HTR-8/SVneo (cell line): ENCODE measurements around the gene CTDP1.
A peak's percentile ranks its signal among the peaks of the same experiment; 100 is the strongest.

Experiments used
- DNase-seq: peaks from one replicate; pipeline ENCODE4 v3.0.0; 2011; ENCODE audit warnings: low spot score, mixed read lengths; ENCODE audit not compliant: insufficient read length
- FAIRE-seq: peaks from 2 replicates; lab custom pipeline; 2011; peaks lifted over from hg19 to GRCh38; lab: Jason Lieb, UNC

CTDP1 gene

GRCh38 chr18:79775441-79776221 lies 96.0 kb downstream of the CTDP1 start:
- DNase-seq (no peak), FAIRE-seq (no peak)

- FAIRE-seq (no peak), DNase-seq (no peak)
Observed at GRCh38 chr18:79776674-79777073, 97.1 kb downstream of the CTDP1 start.

DNA sequence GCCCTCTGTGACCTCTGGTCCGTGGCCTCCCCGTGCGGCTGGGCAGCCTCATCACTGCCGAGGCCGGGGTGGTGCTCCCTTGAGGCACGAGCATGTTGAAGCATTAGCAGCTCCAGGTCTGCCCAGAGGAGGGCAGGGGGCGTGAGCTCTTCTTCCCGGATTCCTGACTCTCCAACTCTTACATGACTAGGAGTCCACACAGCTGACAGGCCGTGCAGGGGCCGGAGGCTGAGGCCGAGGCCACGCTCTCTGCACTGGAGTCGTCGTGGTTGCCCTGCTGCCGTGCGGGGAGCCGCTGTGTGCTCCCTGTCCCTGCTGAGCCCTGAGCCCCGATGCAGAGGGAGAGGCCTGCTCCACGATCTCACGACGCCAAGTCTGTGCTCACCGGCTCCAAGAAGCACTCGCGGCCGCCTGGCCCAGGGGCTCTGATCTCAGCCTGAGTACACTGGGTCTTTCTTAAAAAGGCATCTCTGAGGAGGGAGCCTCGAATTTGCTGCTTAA lies 98.7 kb downstream of the CTDP1 start:
- no peak for DNase-seq
- no peak for FAIRE-seq

DNA sequence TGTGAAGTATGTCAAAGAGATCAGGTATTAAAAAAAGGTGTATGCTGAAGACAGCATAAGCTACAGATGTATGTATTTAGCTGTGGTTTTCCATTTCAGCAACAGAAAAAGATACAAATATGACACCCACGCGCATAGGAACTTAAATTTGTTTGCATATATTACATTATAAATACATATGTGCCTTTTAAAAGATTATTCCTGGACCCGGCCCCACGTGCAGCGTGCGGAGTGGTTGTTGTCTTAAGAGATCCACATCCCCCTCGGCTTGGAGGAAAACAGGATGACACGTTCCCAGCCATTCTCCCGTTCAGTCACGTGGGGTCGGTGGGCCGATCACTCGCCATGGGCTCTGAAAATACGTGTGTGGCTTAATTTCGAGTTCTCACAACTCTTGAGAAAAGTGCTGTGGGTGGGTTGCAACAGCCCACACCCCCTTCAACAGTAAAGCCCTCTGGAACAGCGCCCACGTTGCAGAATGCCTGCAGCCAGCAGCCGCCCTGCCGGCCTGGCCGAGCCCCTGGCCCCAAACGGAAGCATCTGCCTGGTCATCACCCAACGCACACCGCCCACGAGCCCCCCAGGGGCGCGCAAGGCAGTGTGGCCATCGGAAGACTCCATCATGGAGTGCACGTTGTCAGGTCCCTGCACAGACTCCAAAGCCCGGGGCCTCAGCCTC lies 99.6 kb downstream of the CTDP1 start:
- FAIRE-seq (no peak), DNase-seq (no peak)

GRCh38 chr18:79779700-79780190 lies 100.1 kb downstream of the CTDP1 start:
- FAIRE-seq = no peak
- DNase-seq = no peak

DNA sequence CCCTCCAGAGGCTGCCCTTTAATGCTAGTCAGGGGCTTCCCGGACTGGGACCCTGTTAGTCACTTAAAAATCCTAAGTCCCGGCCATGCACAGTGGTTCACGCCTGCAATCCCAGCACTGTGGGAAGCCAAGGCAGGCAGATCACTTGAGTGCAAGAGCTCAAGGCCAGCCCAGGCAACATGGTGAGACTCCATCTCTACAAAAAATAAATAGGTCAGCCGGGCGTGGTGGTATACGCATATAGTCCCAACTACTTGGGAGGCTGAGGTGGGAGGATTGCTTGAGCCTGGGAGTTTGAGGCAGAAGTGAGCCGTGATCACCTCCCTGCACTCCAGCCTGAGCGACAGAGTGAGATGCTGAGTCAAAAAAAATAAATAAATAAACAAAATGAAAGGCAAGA lies 100.9 kb downstream of the CTDP1 start:
- FAIRE-seq = no peak
- no peak for DNase-seq

DNA sequence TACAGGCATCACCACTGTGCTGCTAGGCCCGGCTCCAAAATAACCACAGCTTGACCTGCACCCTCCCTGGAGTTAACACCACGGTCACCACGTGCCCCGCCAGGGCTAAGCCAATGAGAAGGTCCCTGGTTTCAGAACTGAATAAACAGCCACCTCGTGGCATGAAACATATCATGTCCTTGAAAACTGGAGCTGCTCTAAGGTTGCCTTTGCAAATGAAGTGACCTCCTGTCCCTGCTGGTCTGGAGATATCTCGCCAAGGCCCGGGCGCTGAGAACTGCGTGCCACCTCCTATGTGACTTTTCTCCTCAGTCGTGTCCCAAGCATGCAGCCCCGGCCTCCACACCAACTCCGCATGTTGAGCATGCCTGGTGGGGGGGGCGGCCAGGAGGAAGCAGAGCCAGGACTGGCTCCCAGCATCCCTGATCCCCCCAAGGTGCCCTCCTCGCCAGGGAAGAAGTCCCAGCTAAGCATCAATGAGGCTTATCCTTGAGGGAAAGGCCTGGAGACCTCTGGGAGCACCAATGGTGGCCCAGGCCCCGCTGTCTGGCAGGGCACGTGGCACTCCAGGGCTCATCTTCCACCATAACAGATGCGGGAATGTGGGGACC lies 101.8 kb downstream of the CTDP1 start:
- DNase-seq = no peak

DNA sequence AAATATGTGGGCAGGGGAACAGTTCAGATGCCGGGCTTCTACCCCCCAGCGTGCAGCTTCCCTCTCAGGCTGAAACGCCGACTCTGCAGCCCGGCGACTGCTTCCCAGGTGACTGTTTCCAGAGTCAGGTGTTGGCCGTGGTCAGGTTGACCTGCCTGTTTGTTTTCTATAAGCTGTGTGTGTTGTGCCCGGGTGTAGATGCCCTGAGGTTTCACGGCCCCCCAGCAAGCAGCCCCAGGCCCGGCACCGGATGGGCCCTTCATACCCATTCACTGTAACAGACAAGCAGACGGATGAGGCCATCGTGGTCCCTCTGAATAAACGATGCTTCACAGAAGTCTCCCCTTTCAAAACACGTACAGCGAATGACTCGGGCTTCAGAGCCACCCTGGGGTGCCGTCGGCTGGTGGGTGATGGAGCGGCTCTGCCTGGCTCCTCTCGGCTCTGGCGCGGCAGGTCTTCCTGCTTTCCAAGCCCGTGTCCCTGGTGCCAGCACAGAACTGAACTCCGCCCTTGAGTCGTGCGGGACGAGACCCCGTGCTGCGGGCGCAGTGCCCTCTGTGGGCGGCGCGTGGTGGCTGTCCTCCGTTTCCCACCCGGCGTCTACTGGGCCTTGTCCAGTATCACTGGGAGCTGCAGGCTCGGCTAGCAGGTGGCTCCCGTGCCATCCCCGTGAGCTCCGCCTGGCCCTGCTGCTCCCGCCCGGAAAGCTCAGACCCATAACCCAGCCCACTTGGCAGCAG lies 103.1 kb downstream of the CTDP1 start:
- DNase-seq (no peak), FAIRE-seq (no peak)

More for the DNA sequence above, 101.8 kb downstream of the CTDP1 start:
- FAIRE-seq = no peak

- FAIRE-seq (no peak), DNase-seq (no peak)
Observed at GRCh38 chr18:79784071-79784913, 104.7 kb downstream of the CTDP1 start.

- DNase-seq = no peak
- no peak for FAIRE-seq
Observed at GRCh38 chr18:79784965-79785770, 105.6 kb downstream of the CTDP1 start.

DNA sequence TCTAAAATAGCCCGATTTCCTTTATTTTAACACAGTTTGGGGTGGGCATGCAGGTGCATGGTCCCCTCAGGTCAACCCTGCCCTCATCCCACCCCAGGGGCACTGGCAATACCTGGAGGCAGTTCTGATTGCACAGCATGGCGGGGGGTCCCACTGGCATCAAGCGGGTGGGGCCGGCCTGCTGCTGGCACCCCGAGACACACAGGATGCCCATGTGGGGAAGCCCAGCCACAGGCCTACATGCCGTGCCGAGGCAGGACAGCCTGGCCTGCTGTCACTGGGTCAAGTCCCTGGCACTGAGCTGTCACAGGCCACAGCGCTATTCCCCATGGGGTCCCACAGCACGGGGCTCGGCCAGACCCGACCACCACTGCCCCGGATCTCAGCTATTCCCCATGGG lies 106.2 kb downstream of the CTDP1 start:
- no peak for DNase-seq
- FAIRE-seq = no peak

- DNase-seq = no peak
- FAIRE-seq = no peak
Observed at GRCh38 chr18:79786304-79786703, 106.7 kb downstream of the CTDP1 start.

DNA sequence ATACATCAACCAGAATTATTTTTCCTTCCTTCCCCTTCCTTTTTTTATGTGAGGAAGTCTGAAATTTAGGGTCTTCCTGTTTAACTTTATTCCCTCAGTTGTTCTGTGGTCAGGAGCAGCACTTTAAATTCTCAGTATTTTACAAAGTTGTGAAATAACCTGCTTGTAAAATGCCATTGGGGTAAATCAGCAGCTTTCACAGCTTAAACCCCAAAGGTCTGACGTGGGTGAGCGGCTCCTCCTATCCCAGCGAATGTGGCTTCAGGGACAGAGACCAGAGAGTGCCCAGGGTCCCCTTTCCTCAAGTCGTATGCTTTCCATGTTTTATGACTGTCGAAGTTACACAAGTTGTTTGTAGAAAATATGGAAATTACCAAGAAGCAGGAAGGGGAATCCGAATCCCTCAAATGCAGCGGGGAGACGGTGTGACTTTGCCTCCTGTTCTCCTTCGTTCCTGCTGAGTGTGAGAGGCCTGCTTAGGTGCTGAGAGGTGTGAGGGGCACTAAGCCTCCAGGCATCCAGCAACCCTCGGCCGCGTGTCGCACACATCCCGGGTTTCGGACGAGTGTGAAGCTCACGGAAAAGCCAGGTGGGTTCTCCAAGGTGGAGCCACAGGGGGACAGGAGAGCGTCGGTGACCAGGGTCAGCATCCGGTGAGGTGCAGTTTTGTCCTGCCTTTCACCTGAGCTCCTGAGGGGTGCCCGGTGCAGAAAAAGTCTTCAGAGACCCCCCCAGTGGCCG lies 107.4 kb downstream of the CTDP1 start:
- peak; percentile 23 for DNase-seq
- FAIRE-seq = no peak

DNA sequence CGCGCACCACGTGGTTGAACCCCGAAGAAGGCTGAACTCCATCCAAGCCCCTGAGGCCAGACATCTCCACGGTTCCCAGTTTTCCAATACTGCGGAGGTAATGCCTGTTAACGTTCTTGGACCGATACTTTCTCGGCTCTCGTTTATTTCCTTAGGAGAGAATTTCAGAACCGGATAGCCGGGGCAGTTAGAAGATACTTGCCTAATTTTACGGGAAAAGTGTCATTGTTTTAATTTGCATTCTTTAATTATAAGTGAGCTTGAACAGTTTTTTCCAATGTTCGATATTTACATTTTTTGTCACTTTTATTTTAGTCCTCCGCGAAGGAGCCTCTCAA lies 107.9 kb downstream of the CTDP1 start:
- FAIRE-seq (no peak), DNase-seq (no peak)

GRCh38 chr18:79787865-79788733 lies 108.5 kb downstream of the CTDP1 start:
- DNase-seq = no peak
- no peak for FAIRE-seq

- FAIRE-seq = no peak
- DNase-seq = no peak
Observed at GRCh38 chr18:79788734-79789085, 109.1 kb downstream of the CTDP1 start.
